K562 (cell line): ENCODE data around the gene CLIP2. TPM values are rescaled to one million over a fixed set of nuclear protein-coding genes. Genes with fewer than 3 reads are reported as not detected.

ENCODE experiments used
- ARID2 ChIP-seq: fragments of 450-650 bp; IDR thresholded peaks from 2 replicates; pipeline ENCODE4 v1.6.1; 2017; ENCODE audit warnings: antibody characterized with exemption, mild to moderate bottlenecking
- DACH1 ChIP-seq: fragments of 450-650 bp; IDR thresholded peaks from 2 replicates; pipeline ENCODE4 v1.6.1; 2018; ENCODE audit not compliant: partially characterized antibody
- ERF ChIP-seq: fragments of 450-650 bp; formaldehyde crosslinking; IDR thresholded peaks from 2 replicates; pipeline ENCODE4 v1.4.0; 2020; ENCODE audit warnings: mild to moderate bottlenecking, mixed read lengths
- GATAD2B ChIP-seq: fragments of 450-650 bp; IDR thresholded peaks from 2 replicates; pipeline ENCODE4 v1.6.1; 2017; ENCODE audit warnings: mild to moderate bottlenecking, borderline replicate concordance
- HDGF ChIP-seq: fragments of 450-650 bp; IDR thresholded peaks from 2 replicates; pipeline ENCODE4 v1.6.1; 2016
- HEY1 ChIP-seq: fragments of 250-450 bp; sonication (Bioruptor Pico); IDR thresholded peaks from 2 replicates; pipeline ENCODE4 v1.5.0; 2020; ENCODE audit warnings: mild to moderate bottlenecking, moderate library complexity, borderline replicate concordance
- JUND ChIP-seq, 2 experiments: IDR thresholded peaks; 2 replicates in 1 of 2; 3 replicates in 1 of 2; pipeline ENCODE4 v1.6.1; 2011; ENCODE audit warnings: borderline replicate concordance in 2 of 2, low read depth in 2 of 2, low read length in 2 of 2, improper control_type of control experiment in 1 of 2, missing biosample characterization in 1 of 2, missing genetic modification characterization in 1 of 2, missing genetic modification reagents in 1 of 2
- NELFE ChIP-seq: IDR thresholded peaks from 2 replicates; pipeline ENCODE4 v1.6.1; 2011; ENCODE audit warnings: mild to moderate bottlenecking; ENCODE audit not compliant: insufficient read depth, insufficient read length
- NFRKB ChIP-seq: fragments of 450-650 bp; IDR thresholded peaks from 2 replicates; pipeline ENCODE4 v1.6.1; 2016; ENCODE audit warnings: low read depth
- POLR2AphosphoS5 ChIP-seq: IDR thresholded peaks from 2 replicates; pipeline ENCODE4 v1.6.1; 2011; ENCODE audit warnings: mild to moderate bottlenecking, low read depth, low read length, moderate library complexity; ENCODE audit not compliant: control insufficient read depth, insufficient read depth
- POLR3G ChIP-seq: IDR thresholded peaks from 2 replicates; pipeline ENCODE4 v1.6.1; 2011; ENCODE audit not compliant: insufficient read length, insufficient replicate concordance; ENCODE audit errors: extremely low read depth
- SP1 ChIP-seq: sonication (generic); formaldehyde crosslinking; IDR thresholded peaks from 2 replicates; pipeline ENCODE4 v1.8.1; 2022; ENCODE audit warnings: mild to moderate bottlenecking, missing genetic modification reagents
- SPI1 ChIP-seq: IDR thresholded peaks from 2 replicates; pipeline ENCODE4 v1.6.1; 2011; ENCODE audit warnings: low read depth, low read length, control low read depth, borderline replicate concordance
- polyA plus RNA-seq, 8 experiments: library from polyadenylated mRNA; depleted of rRNA in 4 of 8; stranded (reverse) in 5 of 8; unstranded in 3 of 8; fragments of >200 nt; fragmentation: Nextera tagmentation in 2 of 8; fragmentation: Illumina TruSeq in 1 of 8; extraction: Ambion mirVana in 2 of 8; extraction: Trizol in 1 of 8; gene quantifications; 2 replicates each; pipeline versions ENCODE4 v1.2.1 to v1.2.3, GENCODE V29; 2011 to 2014; ENCODE audit warnings: inconsistent platforms in 1 of 8, missing spikeins in 1 of 8
- total RNA-seq, 7 experiments: library from RNA; depleted of rRNA in 6 of 7; stranded (reverse); fragments of >200 nt in 6 of 7; fragmentation: Illumina TruSeq in 2 of 7; extraction: Trizol in 2 of 7; gene quantifications; 2 replicates each; pipeline versions ENCODE4 v1.2.1 to v1.2.3, GENCODE V29; 2011 to 2021; ENCODE audit warnings: low replicate concordance in 1 of 7
- TF ChIP-seq, protein P1 (sequence below), 2 experiments: fragments of 450-650 bp; IDR thresholded peaks; 2 replicates each; pipeline ENCODE4 v1.6.1; 2016; ENCODE audit warnings: mild to moderate bottlenecking in 2 of 2, borderline replicate concordance in 1 of 2, low read depth in 1 of 2, moderate library complexity in 1 of 2
- TF ChIP-seq, protein P2 (sequence below): fragments of 450-650 bp; IDR thresholded peaks from 2 replicates; pipeline ENCODE4 v1.6.1; 2016; ENCODE audit warnings: low read depth, mild to moderate bottlenecking, moderate library complexity
- TF ChIP-seq, protein P3 (sequence below): fragments of 450-650 bp; IDR thresholded peaks from 2 replicates; pipeline ENCODE4 v1.6.1; 2017; ENCODE audit warnings: antibody characterized with exemption

CLIP2 gene
- total and polyA plus RNA-seq, 9 of the 15 experiments (the other 6 are each of a cell fraction or from before 2014, with no cell fraction given) = 0.07 to 5.4 (median 2.1) TPM

DNA sequence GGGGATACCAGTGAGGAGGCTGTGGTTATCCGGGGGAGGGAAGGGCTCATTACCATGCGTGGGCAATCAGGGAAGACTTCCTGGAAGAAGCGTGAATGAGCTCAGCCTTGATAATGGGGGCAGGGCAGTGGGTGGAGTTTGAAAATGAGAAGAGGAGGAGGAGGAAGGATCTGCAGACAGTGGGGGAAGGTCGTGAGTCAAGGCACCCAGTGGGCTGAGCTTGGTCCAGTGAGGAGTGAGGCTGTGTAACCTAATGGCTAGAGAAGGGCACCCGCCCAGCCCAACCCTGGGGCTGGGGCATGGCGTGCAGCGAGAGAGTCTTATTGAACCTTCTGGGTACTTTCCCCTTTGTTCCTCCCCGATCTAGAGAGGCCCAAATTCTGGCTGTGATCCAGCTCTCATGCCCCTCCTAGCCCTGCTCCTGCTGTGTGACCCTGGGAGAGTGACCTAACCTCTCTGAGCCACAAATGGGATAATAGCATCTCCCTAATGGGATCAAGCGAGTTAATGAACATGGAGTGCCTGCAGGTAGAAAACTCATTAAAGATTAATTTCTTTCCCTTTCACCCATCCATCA, 31.5 kb downstream of the CLIP2 start (continued):
- TF ChIP-seq ERF (CRISPR knock-in tag) (no peak), HEY1 (CRISPR knock-in tag) (no peak), POLR3G (no peak), NELFE (no peak), JUND (IDR thresholded peaks at IDR 0.05; ENCODE audit: borderline replicate concordance, low read depth, low read length) (no peak), JUND (tag; IDR thresholded peaks at IDR 0.05; ENCODE audit: borderline replicate concordance, low read depth, low read length) (no peak), HDGF (0 out of 2 replicates have a peak, but pooled peaks have one; percentile 70), NFRKB (no peak), DACH1 (peak; percentile 36), GATAD2B (no peak), POLR2AphosphoS5 (no peak), SP1 (CRISPR knock-in tag) (no peak), ARID2 (no peak), SPI1 (no peak)
- TF ChIP-seq, protein P1, sequence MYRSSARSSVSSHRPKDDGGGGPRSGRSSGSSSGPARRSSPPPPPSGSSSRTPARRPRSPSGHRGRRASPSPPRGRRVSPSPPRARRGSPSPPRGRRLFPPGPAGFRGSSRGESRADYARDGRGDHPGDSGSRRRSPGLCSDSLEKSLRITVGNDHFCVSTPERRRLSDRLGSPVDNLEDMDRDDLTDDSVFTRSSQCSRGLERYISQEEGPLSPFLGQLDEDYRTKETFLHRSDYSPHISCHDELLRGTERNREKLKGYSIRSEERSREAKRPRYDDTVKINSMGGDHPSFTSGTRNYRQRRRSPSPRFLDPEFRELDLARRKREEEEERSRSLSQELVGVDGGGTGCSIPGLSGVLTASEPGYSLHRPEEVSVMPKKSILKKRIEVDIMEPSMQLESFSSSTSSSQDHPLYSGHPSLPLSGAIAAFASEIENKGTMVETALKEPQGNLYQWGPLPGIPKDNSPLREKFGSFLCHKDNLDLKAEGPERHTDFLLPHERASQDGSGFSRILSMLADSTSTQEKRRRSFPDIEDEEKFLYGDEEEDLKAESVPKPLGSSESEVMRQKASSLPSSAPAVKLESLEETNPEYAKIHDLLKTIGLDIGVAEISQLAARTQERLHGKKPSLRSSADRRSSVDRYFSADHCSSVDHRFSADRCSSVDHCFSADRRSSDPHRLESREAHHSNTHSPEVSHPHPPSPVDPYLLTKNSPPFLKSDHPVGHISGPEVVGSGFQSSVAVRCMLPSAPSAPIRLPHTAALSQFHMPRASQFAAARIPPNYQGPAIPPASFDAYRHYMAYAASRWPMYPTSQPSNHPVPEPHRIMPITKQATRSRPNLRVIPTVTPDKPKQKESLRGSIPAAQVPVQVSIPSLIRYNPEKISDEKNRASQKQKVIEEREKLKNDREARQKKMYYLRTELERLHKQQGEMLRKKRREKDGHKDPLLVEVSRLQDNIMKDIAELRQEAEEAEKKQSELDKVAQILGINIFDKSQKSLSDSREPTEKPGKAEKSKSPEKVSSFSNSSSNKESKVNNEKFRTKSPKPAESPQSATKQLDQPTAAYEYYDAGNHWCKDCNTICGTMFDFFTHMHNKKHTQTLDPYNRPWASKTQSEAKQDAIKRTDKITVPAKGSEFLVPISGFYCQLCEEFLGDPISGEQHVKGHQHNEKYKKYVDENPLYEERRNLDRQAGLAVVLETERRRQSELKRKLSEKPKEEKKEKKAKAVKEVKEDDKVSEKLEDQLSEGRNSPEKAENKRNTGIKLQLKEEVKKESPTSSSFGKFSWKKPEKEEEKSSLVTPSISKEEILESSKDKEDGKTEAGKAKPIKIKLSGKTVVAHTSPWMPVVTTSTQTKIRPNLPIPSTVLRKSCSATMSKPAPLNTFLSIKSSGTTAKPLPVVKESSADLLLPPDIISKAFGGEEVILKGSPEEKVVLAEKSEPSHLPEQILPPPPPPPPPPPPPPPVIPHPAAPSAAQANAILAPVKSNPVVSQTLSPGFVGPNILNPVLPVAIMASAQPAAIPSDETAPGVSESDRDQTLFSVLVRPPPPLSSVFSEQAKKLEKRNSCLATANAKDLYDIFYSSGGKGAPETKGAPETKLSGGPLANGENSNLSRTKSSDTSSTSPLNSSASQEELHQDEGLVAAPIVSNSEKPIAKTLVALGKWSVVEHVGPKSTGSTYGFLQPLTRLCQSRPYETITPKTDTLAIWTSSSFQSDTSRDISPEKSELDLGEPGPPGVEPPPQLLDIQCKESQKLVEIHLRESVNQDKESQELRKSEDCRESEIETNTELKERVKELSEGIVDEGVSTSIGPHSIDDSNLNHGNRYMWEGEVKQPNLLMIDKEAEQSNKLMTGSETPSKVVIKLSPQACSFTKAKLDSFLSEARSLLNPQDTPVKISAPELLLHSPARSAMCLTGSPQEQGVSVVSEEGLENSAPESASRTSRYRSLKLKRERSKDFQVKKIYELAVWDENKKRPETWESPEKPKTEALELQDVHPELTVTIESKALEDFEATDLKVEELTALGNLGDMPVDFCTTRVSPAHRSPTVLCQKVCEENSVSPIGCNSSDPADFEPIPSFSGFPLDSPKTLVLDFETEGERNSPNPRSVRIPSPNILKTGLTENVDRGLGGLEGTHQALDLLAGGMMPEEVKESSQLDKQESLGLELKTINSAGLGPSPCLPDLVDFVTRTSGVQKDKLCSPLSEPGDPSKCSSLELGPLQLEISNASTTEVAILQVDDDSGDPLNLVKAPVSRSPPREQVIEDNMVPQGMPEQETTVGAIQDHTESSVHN (IDR thresholded peaks at IDR 0.05; ENCODE audit: borderline replicate concordance in 1 of 2, low read depth in 1 of 2) = no peak
- TF ChIP-seq, protein P2, sequence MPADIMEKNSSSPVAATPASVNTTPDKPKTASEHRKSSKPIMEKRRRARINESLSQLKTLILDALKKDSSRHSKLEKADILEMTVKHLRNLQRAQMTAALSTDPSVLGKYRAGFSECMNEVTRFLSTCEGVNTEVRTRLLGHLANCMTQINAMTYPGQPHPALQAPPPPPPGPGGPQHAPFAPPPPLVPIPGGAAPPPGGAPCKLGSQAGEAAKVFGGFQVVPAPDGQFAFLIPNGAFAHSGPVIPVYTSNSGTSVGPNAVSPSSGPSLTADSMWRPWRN = no peak
- TF ChIP-seq, protein P3, sequence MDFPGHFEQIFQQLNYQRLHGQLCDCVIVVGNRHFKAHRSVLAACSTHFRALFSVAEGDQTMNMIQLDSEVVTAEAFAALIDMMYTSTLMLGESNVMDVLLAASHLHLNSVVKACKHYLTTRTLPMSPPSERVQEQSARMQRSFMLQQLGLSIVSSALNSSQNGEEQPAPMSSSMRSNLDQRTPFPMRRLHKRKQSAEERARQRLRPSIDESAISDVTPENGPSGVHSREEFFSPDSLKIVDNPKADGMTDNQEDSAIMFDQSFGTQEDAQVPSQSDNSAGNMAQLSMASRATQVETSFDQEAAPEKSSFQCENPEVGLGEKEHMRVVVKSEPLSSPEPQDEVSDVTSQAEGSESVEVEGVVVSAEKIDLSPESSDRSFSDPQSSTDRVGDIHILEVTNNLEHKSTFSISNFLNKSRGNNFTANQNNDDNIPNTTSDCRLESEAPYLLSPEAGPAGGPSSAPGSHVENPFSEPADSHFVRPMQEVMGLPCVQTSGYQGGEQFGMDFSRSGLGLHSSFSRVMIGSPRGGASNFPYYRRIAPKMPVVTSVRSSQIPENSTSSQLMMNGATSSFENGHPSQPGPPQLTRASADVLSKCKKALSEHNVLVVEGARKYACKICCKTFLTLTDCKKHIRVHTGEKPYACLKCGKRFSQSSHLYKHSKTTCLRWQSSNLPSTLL = no peak
